ENCODE measurements around the gene MAPK1IP1L. TPM values are rescaled to one million over a fixed set of nuclear protein-coding genes. Genes with fewer than 3 reads are reported as not detected.

Gene MAPK1IP1L
- total and polyA plus RNA-seq, 9 donors: 35.6 to 130 (median 75.6) TPM

DNA sequence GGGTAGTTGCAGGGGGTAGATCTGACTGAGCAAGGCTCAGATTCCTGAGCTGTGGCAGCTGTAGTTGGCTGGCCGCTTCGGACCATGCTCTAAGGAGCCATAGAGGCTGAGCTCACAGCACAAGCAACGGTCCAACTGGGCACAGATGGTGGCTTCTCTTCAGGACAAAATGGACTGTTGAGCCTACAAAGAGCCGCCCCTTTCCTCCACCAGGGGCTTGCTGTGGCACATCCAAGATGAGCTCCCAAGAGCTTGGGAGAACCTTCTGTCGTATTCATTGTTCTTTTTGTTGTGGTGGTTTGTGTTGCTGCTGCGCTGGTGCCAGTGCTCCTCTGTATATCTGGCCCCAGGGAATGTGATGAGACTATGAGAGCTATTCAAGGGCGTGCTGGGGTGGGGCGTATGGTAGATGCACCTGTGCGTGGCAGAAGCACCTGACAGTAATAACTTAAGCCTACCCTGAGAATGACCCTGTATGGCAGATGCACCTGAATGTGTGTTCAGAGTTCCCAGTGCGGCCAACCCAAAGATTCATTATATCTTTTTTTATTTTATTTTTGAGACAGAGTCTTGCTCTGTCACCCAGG, 59.8 kb downstream of the MAPK1IP1L start:
- DNase-seq: no peak
- TF ChIP-seq, protein P1, sequence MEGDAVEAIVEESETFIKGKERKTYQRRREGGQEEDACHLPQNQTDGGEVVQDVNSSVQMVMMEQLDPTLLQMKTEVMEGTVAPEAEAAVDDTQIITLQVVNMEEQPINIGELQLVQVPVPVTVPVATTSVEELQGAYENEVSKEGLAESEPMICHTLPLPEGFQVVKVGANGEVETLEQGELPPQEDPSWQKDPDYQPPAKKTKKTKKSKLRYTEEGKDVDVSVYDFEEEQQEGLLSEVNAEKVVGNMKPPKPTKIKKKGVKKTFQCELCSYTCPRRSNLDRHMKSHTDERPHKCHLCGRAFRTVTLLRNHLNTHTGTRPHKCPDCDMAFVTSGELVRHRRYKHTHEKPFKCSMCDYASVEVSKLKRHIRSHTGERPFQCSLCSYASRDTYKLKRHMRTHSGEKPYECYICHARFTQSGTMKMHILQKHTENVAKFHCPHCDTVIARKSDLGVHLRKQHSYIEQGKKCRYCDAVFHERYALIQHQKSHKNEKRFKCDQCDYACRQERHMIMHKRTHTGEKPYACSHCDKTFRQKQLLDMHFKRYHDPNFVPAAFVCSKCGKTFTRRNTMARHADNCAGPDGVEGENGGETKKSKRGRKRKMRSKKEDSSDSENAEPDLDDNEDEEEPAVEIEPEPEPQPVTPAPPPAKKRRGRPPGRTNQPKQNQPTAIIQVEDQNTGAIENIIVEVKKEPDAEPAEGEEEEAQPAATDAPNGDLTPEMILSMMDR (IDR thresholded peaks at IDR 0.05): no peak
- no peak for TF ChIP-seq POLR2A (IDR thresholded peaks at IDR 0.05)
- TF ChIP-seq EP300 (IDR thresholded peaks at IDR 0.05): no peak
- Histone ChIP-seq H3K4me3 (no peak overlapping the region), H3K27ac (no peak overlapping the region), H3K4me1 (ENCODE audit: insufficient read depth) (peaks cover 16% of the 10 kb centered on the region), H3K27me3 (no peaks in the 10 kb centered on the region), H3K9me3 (no peaks in the 10 kb centered on the region), H3K36me3 (no peaks in the 10 kb centered on the region)
- intact Hi-C loops (cut with DNase I): no loop called here
- 95 to 97% (median 96%) methylated on average over 10 of the region's 10 CpGs for WGBS, 3 donors

DNA sequence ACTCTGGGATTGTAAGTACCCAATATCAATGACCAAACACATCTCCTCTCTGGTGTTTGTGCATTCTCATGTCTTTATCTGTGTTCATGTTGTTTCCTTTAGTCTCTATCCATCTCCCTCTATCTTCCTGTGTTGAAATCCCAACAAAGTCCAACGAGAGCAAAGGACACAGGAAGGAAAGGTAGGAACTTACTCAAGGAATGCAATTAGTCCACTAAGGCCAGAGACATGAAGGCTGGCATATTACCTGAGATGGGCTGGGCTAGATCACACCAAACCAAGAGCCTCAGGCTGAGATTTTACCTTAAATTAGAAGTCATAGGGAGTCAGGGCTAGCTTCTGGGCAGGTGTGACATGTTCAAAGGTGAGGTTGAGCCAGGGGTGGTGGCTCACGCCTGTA, 63.3 kb downstream of the MAPK1IP1L start:
- no peaks in the 10 kb centered on the region for H3K9me3 ChIP-seq
- no peak overlapping the region for H3K27ac ChIP-seq
- H3K4me3 ChIP-seq: no peak overlapping the region
- intact Hi-C loops (cut with DNase I): no loop called here
- no peaks in the 10 kb centered on the region for H3K27me3 ChIP-seq
- TF ChIP-seq, protein P1 (IDR thresholded peaks at IDR 0.05): no peak
- TF ChIP-seq EP300 (IDR thresholded peaks at IDR 0.05): no peak
- no peak for TF ChIP-seq POLR2A (IDR thresholded peaks at IDR 0.05)
- no peak for DNase-seq
- WGBS, 3 donors: 62 to 79% (median 77%) methylated on average over 2 of the region's 2 CpGs
- H3K4me1 ChIP-seq (ENCODE audit: insufficient read depth): peaks cover 7% of the 10 kb centered on the region
- H3K36me3 ChIP-seq: no peaks in the 10 kb centered on the region

- peaks cover 7% of the 10 kb centered on the region for H3K4me1 ChIP-seq (ENCODE audit: insufficient read depth)
- H3K4me3 ChIP-seq: no peak overlapping the region
- intact Hi-C loops (cut with DNase I): no loop called here
- TF ChIP-seq POLR2A (IDR thresholded peaks at IDR 0.05) (no peak), EP300 (IDR thresholded peaks at IDR 0.05) (no peak)
- TF ChIP-seq, protein P1 (IDR thresholded peaks at IDR 0.05): no peak
- WGBS, 3 donors: 32 to 41% (median 39%) methylated on average over 3 of the region's 3 CpGs
- H3K9me3 ChIP-seq: no peaks in the 10 kb centered on the region
- no peaks in the 10 kb centered on the region for H3K36me3 ChIP-seq
- no peaks in the 10 kb centered on the region for H3K27me3 ChIP-seq
- no peak for DNase-seq
- H3K27ac ChIP-seq: no peak overlapping the region
These were observed 64.0 kb downstream of the MAPK1IP1L start for GRCh38 chr14:55115460-55115859.

- 87 to 90% (median 87%) methylated on average over 4 of the region's 4 CpGs for WGBS, 3 donors
- H3K27ac ChIP-seq: no peak overlapping the region
- intact Hi-C loops (cut with DNase I): no loop called here
These were observed 64.4 kb downstream of the MAPK1IP1L start for GRCh38 chr14:55115861-55116245.

More at GRCh38 chr14:55115861-55116245, 64.4 kb downstream of the MAPK1IP1L start:
- no peak overlapping the region for H3K4me3 ChIP-seq
- H3K9me3 ChIP-seq: no peaks in the 10 kb centered on the region
- no peaks in the 10 kb centered on the region for H3K36me3 ChIP-seq
- DNase-seq: no peak
- TF ChIP-seq, protein P1 (IDR thresholded peaks at IDR 0.05): no peak
- TF ChIP-seq EP300 (IDR thresholded peaks at IDR 0.05) (no peak), POLR2A (IDR thresholded peaks at IDR 0.05) (no peak)
- no peaks in the 10 kb centered on the region for H3K27me3 ChIP-seq
- H3K4me1 ChIP-seq (ENCODE audit: insufficient read depth): peaks cover 7% of the 10 kb centered on the region
